Fibroblast of skin of abdomen (primary cell): ENCODE measurements around the gene DOK4.

Experiments
- DNase-seq: peaks from one replicate; pipeline ENCODE4 v3.0.0-alpha.2; 2013

DOK4 gene

DNA sequence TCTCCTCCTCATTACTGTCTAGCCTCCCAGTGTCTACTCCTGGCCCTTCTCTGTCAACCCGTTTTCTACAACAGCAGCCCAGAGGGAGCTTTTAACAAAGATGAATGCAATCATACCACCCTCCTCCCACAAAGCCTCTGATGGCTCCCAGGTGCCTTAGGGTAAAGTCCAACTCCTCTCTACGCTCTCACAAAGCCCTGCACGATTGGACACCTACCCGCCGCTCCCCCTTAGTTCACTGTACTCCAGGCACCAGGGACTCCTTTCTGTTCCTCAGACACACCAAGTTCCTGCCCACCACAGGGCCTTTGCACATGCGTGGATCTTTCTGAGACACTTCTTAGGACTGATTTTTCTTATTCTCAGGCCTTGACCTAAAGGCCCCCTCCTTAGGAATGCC lies 32.6 kb upstream of the DOK4 start:
- DNase-seq: no peak

DNA sequence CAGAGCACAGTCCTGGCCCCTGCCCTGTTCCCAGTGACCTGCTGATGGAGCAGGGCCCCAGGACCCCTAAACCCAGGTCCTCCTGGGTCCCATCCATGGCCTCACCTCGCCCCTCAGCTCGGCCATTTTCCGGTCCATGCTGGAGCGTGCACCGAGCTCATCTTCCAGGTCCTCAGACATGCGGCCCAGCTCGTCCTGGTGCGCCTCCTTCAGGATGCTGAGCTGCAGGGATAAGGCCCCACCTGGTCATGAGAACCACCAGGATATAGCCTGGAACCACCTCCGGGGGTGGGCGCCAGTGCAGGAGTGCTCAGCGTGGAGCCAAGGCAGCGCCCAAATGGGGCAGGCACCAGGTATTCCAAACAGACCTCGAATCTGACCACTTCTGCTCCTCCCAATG lies 32.2 kb upstream of the DOK4 start:
- DNase-seq: no peak

DNA sequence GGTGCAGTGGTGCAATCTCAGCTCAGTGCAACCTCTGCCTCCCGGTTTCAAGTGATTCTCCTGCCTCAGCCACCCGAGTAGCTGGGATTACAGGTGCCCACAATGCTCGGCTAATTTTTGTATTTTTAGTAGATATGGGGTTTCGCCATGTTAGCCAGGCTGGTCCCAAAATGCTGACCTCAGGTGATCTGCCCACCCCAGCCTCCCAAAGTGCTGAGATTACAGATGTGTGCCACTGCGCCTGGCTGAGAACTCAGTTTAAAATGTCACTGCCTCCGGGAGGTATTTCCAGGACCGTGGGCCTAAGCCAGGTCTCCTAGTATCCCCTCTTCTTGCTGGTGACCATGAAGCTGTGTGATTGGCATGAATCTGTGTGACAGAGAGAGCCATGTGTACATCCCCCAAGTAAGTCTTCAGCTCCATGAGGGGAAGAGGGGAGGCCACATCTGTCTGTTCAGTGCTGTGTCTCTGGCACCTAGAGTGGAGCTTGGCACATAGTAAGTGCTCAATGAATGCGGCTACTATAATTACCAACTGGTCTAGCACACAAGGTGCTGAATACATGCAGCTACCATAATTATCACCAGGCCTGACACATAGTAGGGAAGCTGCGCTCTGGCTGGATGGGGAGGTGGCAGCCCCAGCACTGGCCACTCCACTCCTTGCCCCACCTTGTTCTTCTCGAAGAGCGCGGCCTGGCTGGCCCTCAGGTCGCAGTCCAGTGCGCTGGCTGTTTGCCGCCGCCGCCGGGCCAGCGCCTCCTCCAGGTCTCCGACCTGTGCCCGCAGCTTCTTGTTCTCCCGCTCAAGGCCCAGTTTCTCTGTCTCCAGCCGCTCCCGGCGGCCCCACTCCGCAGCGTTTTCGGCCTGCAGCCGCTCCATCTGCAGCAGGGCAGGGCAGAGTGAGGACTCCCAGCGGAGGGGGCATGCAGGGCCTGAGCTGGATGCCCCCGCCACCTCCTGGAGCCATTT lies 31.4 kb upstream of the DOK4 start:
- no peak for DNase-seq

DNA sequence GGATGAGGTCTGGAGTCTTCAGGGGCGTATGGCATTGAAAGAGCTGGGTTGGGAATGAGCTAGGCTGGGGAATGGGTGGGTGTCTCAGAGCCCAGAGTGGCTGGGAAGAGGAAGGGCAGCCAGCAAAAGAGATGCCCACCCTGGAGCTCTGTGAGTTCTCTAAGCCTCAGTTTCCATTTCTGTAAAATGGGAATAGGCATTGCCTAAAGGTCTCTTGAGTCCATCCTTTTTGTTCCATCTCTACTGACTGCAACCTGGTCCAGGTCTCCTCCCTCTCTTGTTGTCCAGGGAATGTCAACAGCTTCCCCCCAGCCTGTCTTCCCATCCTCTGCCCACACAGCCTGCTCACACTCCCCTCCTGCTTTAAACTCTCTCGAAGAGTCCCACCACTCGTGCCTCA lies 30.5 kb upstream of the DOK4 start:
- no peak for DNase-seq

DNA sequence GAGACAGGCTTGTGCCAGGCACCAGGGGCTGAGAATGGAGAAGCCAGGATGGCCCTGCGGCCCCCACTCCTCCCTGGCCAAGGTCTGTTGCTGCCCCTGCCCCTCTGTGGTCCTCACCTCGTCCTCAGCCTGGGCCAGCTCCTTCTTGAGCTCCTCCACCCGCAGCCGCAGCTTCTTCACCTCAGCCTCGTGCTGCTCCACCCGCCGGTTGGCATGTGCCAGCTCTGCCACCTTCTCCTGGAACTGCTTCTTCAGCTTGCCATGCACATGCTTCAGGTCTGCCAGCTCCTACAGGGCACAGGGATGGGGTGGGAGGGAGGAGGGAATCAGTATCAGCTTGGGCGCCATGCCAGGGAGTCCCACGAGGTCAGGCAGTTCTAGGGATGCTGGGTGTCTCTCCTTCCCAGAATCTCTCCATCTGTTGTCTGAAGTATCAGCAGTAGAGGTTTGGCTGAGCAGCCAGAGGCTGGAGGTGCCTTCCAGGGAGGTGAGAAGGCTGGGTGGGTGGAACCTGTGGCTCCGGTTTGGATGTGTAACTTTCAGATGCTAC lies 30.0 kb upstream of the DOK4 start:
- no peak for DNase-seq

DNA sequence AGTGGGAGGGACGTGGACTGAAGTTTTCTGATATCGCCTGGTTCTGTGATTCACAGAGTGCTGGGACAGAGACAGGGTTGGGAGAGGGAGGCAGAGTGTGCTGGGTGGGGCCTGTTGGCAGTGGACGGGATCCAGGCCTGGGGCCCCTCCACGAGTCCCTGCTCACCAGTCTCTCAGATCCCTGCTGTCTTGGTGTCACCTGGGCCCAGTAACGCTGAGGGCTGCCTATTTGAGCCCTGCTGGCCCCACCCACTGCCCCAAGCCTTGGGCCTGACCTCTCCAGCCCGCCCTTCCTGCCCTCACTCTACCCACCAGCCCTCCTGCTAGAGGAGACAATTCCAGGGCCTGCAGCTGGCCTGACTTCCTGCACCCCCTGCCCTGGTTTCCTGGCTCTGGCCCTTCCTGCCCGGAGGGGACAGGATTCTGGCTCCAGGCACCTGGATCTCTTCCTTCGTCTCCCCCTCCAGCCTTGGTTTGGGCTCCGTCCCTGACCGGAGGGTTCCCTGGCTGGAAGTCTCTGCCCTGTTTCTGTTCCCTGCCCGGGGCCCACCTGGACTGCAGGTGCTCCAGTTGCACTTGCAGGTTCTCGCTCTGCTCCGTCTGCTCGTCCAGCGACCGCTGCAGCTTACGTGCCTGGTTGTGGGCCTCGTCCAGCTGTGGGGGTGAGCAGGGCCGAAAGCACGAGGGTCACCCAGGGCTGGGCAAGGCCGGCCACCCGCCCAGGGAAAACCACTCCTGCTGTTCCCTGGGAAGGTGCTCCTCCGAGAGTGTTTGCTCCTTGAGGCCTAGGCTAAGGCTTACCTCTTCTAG lies 28.7 kb upstream of the DOK4 start:
- DNase-seq: no peak

DNA sequence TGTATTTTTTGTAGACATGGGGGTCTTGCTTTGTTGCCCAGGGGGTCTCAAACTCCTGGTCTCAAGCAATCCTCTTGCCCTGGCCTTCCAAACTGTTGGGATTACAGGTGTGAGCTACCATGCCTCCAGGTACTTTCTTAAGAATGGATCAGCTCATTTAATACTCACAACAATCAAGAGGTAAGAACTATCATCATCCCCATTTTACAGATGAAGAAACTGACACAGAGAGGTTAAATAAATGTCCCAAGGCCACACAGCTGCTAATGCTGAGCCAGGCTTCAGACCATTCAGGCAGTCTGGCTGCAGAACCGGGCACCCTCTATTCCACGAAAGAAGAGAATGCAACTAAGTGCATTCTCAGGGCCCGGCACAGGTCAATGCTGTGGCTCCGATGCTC lies 28.1 kb upstream of the DOK4 start:
- no peak for DNase-seq

DNA sequence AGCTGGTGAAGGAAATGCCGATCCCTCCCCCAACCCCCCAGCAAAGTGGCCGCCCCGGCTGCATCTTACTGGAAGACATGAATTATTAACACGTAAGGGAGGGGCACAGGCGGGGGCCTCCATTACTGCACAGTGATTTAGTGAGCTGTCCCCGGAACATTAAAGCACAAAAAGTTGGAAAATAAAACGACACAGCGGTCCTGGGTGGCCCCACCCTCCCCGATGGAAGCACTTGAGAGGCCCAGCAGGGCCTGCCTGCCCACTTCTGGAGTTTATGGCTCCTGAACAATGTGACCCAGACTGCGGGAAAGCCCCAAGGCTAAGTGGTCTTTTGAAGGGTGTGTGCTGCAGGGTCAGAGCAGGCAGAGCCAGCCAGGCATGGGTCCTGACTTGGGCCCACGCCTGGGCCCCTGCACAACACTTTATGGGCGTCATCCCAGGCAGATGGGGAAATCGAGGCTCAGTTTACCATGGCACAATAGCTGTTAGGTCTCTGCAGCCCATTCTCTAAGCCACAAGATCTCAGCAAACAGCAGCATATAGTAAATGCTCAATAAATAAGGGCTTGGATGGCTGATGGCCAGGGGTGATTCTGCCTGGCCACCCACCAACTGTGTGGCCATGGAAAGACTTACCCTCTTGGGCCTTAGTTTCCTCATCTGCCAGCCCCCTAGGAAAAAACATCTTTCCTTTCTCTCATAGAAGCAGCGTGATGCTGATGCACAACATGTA lies 27.2 kb upstream of the DOK4 start:
- peak; percentile 55 for DNase-seq

DNA sequence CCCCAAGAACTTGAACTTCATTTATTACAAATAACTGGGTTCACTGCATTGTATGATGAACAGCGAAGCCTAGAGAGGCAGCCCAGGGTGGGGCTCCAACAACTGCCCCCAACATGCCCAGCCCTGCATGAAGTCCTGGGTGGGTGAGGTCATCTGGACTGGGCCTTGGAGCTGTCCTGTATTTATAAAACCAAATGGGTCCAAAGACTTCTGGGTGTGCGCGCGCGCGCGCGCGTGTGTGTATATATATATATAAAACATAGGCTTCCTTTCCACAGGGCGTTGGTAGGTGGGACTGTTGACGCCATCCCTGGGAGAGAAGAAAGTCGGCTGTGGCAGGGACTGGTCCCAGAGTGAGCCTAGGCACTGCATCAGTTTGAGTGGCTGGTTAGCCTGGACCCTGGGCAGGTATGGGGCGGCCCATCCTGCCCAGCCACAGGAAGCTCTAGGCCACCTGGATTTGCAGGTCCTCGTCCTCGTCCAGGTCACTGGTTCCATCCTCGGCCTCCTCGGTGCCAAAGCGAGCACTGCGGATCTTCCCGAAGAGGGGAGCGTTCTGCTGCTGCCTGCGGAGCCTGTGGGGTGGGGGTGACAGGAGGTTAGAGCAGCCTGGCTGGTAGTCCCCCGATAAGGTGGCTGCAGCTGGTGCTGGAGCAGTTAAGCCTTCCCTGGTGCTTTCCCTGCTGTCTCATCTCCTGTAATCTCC lies 26.2 kb upstream of the DOK4 start:
- no peak for DNase-seq

DNA sequence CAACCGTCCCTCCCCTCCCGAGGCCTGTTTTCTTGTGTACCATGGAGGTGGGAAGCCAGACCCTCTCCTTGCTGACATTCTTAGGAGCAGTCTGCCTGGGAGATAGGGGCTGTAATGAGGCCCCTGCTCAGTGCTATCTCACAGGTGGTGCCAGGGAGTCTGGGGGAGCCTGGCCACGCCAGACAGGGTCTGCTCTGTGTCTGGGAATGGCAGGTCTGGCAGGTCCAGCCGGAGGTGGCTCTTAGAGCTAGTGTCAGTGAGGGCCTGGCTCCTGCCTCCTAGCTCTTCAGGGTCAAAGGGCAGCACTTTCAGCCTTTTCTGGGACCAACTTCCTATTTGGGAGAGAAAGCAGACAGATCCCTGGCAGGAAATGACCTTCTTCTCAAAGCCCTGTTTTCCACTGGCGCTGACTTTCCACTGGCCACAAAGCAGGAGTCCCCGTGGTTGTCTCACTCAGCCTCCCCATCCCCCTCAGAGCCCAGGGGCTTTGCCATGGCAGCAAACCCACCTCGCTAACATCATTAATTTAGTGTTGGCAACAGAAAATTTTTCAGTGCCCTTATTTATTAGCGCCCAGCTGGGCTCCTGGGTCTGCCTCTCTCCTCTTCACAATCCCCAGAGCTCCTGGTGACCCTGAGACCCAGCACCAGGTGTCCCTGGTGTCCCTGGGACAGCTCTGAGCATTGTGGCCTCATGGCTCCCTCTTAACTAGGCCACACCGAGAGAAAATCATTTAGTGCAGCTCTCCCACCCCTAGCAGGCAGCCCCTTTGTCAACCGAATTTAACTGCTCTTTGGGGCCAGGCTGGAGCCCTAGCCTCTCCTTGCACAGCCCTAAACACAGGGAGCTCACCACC lies 24.0 kb upstream of the DOK4 start:
- DNase-seq: no peak

DNA sequence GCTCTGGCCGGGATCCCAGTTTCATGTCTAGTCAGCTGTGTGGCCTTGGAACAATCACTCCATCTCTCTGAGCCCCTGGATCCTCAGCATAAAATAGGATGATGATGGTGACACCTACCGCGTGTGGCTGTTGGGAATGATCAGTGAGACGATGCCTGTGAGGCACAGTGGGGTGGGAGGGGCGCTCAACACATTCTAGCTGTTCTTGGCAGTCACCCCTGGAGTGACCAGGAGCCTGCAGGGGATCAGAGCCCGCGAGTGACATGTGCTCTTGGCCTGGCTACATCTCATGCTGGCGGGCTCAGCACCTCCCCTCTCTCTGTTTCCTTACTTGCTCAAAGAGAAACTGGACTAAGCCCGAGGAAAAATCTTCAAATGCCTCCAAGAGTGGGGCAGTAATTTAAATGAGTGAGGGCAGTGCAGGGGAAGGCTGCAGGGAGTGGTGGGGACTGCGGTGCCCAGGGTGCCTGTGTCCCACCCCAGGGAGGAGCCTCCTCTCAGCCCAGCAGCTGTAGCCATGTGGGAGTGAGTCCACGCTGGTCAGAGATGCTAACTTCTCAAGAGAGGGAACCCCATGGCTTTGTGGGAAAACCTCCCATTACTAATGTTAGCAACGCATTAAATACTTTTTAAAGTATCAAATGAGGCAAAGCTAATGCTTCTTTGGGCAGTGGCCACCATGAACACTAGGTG lies 23.1 kb upstream of the DOK4 start:
- DNase-seq: no peak

DNA sequence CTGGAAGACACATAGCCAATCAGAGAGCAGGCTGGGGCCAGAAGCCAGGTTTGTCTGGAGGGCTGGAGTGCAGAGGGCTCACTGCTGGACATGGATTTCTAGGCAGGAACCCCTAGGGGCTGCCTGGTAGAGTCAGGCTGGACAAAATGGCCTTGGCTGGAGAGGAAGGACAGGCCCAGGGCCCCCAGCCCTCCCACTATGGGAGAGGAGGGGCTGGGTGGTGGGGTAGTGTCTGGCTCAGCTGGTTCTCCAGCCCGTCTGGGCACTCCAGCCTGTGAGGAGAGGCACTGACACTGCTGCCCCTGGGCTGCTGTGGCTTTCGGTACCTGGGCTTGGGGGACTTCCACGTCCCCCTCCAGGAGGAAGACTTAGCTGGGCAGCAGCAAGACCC lies 21.7 kb upstream of the DOK4 start:
- DNase-seq: no peak

DNA sequence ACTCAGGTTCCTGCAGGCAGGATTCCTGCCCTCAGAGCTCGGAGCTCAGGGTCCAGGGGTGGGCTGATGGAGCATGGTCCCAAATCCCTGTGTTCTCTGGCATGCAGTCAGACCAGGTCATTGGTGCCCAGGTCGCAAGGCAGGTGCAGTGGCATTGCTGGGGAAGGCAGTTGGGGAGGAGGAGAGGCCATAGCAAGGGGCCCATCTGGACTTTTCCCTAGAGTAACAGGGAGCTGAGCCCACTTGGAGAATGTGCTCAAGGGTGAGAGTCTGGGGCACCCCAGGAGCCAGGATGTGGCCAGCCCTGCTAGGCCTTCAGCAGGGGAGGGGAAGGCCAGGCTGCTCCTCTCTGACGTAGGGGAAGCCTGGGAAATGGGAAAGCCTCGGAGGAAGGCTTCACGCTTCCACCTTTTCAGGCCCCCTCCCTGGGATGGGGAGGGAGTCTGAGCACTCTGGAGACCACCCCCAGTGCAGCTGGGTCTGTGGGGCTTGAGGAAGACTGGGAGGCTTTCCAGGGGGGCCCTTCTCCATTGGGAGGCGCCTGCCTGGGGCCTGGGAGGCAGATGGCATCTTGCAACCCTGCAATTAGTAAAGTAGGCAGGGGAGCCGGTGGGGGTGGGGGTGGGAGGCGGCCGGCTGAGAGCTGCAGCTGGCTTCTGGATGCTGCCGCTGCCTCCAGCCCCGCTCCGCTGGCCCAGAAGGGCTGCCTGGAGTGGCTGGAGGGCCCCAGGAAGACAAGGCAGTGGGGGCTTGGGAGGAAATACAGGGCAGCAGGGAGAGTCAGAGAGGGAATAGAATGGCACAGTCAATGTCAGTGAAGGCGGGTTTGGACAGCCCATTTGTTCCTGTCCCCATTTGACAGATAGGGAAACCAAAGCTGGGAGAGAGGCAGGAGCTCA lies 21.1 kb upstream of the DOK4 start:
- no peak for DNase-seq

DNA sequence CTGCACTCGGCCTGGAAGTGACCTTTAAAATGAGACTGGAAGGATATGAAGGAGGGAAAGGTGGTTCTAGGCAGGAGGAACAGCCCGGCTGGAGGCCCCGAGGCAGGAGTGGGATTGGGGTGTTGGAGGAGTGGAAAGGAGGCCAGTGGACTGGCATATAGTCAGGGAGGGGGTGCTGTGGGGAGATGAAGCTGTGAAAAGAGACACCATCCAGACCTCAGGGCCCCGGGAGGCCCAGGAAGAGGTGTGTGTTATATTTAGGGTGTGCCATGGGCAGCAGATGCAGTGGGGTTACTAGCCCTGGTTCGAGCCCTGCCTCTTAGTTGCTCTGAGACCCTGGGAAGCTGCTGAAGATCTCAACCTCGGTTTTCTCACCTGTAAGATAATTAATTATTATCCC lies 18.9 kb upstream of the DOK4 start:
- DNase-seq: no peak

DNA sequence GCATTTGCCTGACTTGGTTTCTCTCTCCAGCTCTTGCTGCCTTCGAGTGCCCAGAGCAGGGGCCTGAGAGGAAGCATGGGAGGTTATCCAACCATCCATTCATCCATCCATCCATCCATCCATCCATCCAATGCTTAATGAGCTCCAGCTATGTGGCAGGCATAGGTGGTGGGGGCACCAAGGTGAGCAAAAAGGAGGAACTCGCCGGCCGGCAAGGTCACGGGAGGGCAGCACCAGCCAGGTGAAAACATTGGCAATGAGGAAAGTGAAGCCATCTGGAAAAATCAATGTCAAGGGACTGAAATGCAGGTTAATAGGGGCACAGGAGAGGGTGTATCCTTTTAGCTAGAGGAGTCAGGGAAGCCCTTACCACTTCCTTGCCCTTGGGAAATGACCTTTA lies 18.2 kb upstream of the DOK4 start:
- no peak for DNase-seq

DNA sequence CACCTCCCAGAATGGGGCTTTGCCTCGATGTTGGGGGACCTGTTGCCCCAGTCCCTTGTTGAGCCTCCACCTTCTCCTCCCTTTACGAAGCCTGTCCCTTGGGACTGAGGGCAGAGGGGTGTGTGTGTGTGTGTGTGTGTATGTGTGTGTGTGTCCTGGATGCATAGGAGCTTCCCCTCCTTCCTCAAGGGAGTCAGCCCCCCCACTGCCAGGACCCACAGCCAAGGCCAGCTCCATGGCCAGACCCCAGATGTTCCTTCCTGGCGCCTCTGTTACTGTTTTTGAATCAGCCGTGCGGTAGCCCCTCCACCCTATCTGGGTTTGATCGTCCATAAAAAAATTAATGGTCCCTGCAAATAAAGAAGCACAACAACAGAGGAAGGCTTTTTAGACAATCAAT lies 17.7 kb upstream of the DOK4 start:
- no peak for DNase-seq

DNA sequence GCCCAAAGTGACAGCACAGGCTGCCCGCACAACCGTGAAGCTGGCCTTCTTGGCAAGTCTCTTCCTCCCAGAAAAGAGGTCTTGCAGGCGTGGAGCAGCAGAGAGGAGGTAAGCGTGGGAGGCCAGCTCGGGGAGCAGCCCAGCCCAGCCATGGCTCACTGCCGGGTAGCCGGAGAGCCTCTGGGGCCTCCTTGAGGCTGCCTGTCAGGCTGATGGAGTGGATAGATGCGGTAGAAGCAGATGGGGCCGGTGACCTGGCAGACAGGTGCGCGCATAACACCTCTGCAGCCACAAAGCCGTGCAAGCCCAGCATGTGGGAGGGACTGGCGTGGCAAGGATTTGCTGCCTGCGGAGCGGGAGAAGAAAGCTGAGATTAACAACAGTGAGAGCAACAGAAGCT lies 17.1 kb upstream of the DOK4 start:
- DNase-seq: no peak

DNA sequence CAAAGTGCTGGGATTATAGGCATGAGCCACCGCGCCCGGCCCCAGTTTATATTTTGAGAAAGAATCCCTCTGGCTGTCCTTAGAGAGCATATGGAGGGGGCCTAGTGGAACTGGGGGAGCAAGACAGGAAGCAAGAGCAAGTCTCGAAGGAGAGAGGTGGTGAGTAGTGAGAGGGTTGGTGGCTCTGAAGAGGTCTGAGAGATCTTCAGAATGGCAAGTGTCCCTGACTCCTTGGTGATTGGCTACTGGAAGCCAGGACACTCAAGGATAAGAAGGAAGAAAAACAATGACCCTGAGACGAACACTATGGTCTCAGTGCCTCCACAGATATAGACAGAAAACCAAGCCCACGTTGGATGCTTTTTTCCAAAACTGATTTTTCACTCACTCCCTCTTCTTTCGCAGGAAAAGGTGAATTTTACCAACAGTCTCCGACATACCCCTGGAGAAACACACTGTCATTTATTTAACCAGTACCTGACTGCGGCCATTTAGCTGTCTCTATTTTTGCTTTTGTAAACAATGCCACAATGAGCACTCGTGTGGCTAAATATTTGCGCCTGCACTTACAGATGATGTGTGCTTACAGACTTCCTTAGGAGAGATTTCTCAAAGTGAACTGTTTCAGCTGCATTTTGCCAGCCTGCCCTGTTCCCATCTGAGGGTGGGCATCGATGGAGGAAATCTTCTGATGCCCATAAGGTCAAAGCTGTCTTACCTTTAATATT lies 15.9 kb upstream of the DOK4 start:
- no peak for DNase-seq

DNA sequence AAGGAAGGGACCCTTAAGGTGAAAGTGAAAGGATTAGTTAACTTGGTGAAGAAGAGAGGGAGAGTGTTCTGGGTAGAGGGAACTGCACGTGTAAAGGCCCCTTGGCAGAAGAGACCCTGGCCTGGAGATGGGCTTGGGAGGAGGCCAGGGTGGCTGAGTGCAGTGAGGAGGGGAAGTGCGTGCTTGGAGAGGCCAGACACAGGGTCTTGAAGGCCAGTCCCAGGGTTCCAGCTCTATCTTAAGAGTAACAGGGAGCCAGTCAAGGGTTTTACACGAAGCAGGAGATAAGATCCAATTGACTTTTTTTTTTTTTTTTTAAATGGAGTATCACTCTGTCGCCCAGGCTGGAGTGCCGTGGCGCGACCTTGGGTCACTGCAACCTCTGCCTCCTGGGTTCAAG lies 15.2 kb upstream of the DOK4 start:
- DNase-seq: no peak
